Gastrocnemius medialis (tissue), 4 donors: Measurements from ENCODE around the gene NPL. TPM values are rescaled to one million over a fixed set of nuclear protein-coding genes. Genes with fewer than 3 reads are reported as not detected.

ENCODE experiments used
- ATAC-seq, 2 donors: fragments of 150-250 bp; one replicate each; pipeline ENCODE4 v1.9.1; 2016
- DNase-seq, 2 donors: peaks; one replicate each; pipeline ENCODE4 v3.0.0-alpha.2; 2019
- H3K27ac ChIP-seq, 4 donors: fragments of 200-600 bp; sonication (generic); 1 replicate in 1 of 4; 2 replicates in 3 of 4; pipeline ENCODE4 v1.5.1; 2016 to 2018; ENCODE audit warnings: mild to moderate bottlenecking in 2 of 4, moderate library complexity in 1 of 4
- H3K27me3 ChIP-seq, 3 donors: fragments of 200-600 bp; sonication (generic) in 2 of 3; 1 replicate in 1 of 3; 2 replicates in 2 of 3; pipeline versions ENCODE4 v1.5.1 to v1.6.0; 2016 to 2019; ENCODE audit warnings: mild to moderate bottlenecking in 1 of 3, moderate library complexity in 1 of 3
- H3K36me3 ChIP-seq, 2 donors: fragments of 200-600 bp; sonication (generic) in 1 of 2; one replicate each; pipeline ENCODE4 v1.5.1; 2017 to 2018
- H3K4me1 ChIP-seq, 2 donors: fragments of 200-600 bp; sonication (generic) in 1 of 2; one replicate each; pipeline ENCODE4 v1.5.1; 2016 to 2017; ENCODE audit warnings: mild to moderate bottlenecking in 2 of 2
- H3K4me3 ChIP-seq, 4 donors: fragments of 200-600 bp; sonication (generic) in 3 of 4; 1 replicate in 1 of 4; 2 replicates in 3 of 4; pipeline ENCODE4 v1.5.1; 2016 to 2019; ENCODE audit warnings: mild to moderate bottlenecking in 2 of 4
- H3K9me3 ChIP-seq, 3 donors: fragments of 200-600 bp; sonication (generic) in 2 of 3; 1 replicate in 1 of 3; 2 replicates in 2 of 3; pipeline ENCODE4 v1.5.1; 2016 to 2019
- POLR2A ChIP-seq, 2 donors: fragments of 450-650 bp; IDR thresholded peaks; one replicate each; pipeline ENCODE4 v1.6.1; 2017; ENCODE audit warnings: antibody characterized with exemption in 2 of 2, mild to moderate bottlenecking in 2 of 2, moderate library complexity in 2 of 2
- in situ Hi-C, 4 donors: fragments of 200-750 bp; cut with MboI; loops; one replicate each; pipeline versions ENCODE4 v1.15.0 to v1.8.0; 2017; ENCODE audit warnings: low sequenced_read_pairs in 4 of 4
- intact Hi-C: fragments of 100-400 bp; cut with DNase I; formaldehyde crosslinking; loops from one replicate; pipeline ENCODE4 v1.15.1; 2023; ENCODE audit warnings: low total_unique reads
- total RNA-seq, 4 donors: library from RNA; depleted of rRNA; stranded (reverse); fragments of >200 nt; gene quantifications; one replicate each; pipeline versions ENCODE4 v1.1.0 to v1.2.3, GENCODE V29; 2016
- TF ChIP-seq, protein P1 (sequence below), 5 experiments: fragments of 450-650 bp in 3 of 5; fragments of 200-600 bp in 2 of 5; sonication (generic) in 2 of 5; IDR thresholded peaks in 4 of 5; conservative IDR thresholded peaks in 1 of 5; 1 replicate in 4 of 5; 2 replicates in 1 of 5; pipeline ENCODE4 v1.5.1; 2016 to 2019; ENCODE audit warnings: antibody characterized with exemption in 5 of 5, mild to moderate bottlenecking in 3 of 5, moderate library complexity in 3 of 5

Gene NPL
- total RNA-seq, 4 donors from 2014 or later: 2.7 to 6.5 (median 4.3) TPM

DNA sequence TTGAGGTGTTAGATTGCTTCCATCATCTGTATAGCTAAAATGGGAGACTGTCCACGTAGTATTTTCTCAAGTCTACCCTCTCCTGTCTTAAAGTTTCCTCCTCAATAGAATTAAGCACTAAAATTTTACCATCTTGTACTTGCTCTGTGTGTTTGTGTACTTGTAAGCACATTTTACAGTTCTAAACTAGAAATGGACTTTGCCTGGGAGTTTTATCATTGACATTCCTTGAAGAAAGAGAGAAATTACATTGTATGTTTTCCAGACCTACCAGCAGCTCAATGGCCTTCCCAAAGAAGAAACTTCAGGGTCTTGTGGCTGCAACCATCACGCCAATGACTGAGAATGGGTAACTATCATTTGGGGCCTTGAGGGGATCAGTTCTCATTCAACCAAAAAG, 4.5 kb downstream of the NPL start:
- ATAC-seq (no peak), DNase-seq (no peak)
- Histone ChIP-seq H3K27me3 (no peaks in the 10 kb centered on the region), H3K36me3 (no peaks in the 10 kb centered on the region), H3K4me3 (no peak overlapping the region), H3K4me1 (peaks cover 1 to 5% of the 10 kb centered on the region in 2 donors), H3K9me3 (no peaks in the 10 kb centered on the region), H3K27ac (no peak overlapping the region)
- TF ChIP-seq POLR2A (IDR thresholded peaks at IDR 0.05): no peak
- TF ChIP-seq, protein P1, sequence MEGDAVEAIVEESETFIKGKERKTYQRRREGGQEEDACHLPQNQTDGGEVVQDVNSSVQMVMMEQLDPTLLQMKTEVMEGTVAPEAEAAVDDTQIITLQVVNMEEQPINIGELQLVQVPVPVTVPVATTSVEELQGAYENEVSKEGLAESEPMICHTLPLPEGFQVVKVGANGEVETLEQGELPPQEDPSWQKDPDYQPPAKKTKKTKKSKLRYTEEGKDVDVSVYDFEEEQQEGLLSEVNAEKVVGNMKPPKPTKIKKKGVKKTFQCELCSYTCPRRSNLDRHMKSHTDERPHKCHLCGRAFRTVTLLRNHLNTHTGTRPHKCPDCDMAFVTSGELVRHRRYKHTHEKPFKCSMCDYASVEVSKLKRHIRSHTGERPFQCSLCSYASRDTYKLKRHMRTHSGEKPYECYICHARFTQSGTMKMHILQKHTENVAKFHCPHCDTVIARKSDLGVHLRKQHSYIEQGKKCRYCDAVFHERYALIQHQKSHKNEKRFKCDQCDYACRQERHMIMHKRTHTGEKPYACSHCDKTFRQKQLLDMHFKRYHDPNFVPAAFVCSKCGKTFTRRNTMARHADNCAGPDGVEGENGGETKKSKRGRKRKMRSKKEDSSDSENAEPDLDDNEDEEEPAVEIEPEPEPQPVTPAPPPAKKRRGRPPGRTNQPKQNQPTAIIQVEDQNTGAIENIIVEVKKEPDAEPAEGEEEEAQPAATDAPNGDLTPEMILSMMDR (IDR thresholded peaks at IDR 0.05 in 4 of 5, conservative IDR thresholded peaks at IDR 0.05 in 1 of 5): no peak
- in situ Hi-C loops: loop anchor here (25.0 kb wide), 2 partner anchors 357 to 707 kb away; no protein-coding TSS in a partner anchor
- intact Hi-C loops: no loop called here

GRCh38 chr1:182794676-182795201, 5.2 kb downstream of the NPL start:
- ATAC-seq (no peak), DNase-seq (no peak)
- H3K4me3 ChIP-seq: no peak overlapping the region
- H3K4me1 ChIP-seq: peaks cover 0 to 5% of the 10 kb centered on the region in 2 donors
- TF ChIP-seq, protein P1 (IDR thresholded peaks at IDR 0.05 in 4 of 5, conservative IDR thresholded peaks at IDR 0.05 in 1 of 5): no peak
- no peak for TF ChIP-seq POLR2A (IDR thresholded peaks at IDR 0.05)
- H3K27me3 ChIP-seq: no peaks in the 10 kb centered on the region
- H3K36me3 ChIP-seq: no peaks in the 10 kb centered on the region
- no peak overlapping the region for H3K27ac ChIP-seq
- no peaks in the 10 kb centered on the region for H3K9me3 ChIP-seq
- in situ Hi-C loops (loop anchor here (25.0 kb wide), 2 partner anchors 357 to 707 kb away; no protein-coding TSS in a partner anchor), intact Hi-C loops (no loop called here)

DNA sequence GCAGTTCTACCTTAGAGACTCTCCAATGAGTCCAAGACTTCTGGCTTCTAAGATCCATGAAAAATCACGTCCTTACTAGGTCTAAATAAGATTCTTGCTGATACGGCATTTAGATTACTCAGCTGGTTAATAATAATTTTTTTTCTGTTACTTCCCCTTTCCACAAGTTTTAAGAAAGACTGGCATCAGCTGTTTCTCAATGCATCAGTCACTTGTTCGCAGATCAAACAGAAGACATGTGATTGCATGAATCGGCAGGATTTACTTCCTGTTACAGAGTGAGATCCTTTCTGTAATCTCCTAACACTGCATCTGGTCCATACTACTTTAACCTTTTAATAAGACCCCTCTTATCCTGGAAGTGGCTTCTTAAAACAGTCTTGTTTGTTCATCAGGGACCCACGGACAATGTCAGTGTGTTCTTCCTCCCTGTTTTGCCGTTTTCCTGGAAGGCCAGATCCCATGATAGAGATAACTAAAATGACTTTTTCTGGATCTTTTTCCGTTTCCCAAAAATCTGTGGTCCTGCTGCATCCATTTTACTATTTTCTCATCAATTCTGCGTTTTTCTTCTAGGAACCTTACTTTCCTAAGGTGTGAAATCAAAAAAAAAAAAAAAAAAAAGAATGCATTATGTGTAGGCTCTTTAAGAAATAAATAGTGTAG, 6.1 kb downstream of the NPL start:
- ATAC-seq: no peak
- in situ Hi-C loops: loop anchor here (25.0 kb wide), 2 partner anchors 358 to 708 kb away; no protein-coding TSS in a partner anchor
- intact Hi-C loops: no loop called here
- no peak overlapping the region for H3K27ac ChIP-seq
- no peak for DNase-seq
- H3K9me3 ChIP-seq: no peaks in the 10 kb centered on the region
- no peaks in the 10 kb centered on the region for H3K36me3 ChIP-seq
- no peaks in the 10 kb centered on the region for H3K4me1 ChIP-seq
- H3K4me3 ChIP-seq: no peak overlapping the region
- no peaks in the 10 kb centered on the region for H3K27me3 ChIP-seq
- no peak for TF ChIP-seq POLR2A (IDR thresholded peaks at IDR 0.05)
- TF ChIP-seq, protein P1 (IDR thresholded peaks at IDR 0.05 in 4 of 5, conservative IDR thresholded peaks at IDR 0.05 in 1 of 5): no peak

- no peak for TF ChIP-seq POLR2A (IDR thresholded peaks at IDR 0.05)
- TF ChIP-seq, protein P1 (IDR thresholded peaks at IDR 0.05 in 4 of 5, conservative IDR thresholded peaks at IDR 0.05 in 1 of 5): no peak
- Histone ChIP-seq H3K4me1 (no peaks in the 10 kb centered on the region), H3K4me3 (no peak overlapping the region), H3K27ac (no peak overlapping the region), H3K27me3 (no peaks in the 10 kb centered on the region), H3K36me3 (peaks cover 0 to 29% of the 10 kb centered on the region in 2 donors), H3K9me3 (no peaks in the 10 kb centered on the region)
- DNase-seq (no peak), ATAC-seq (no peak)
- in situ Hi-C loops (no loop called here), intact Hi-C loops (no loop called here)
Observed at GRCh38 chr1:182802006-182802803, 12.6 kb downstream of the NPL start.
